K562 (cell line): ENCODE measurements around the gene MRAS. TPM values are rescaled to one million over a fixed set of nuclear protein-coding genes. Genes with fewer than 3 reads are reported as not detected.

Experiments used
- ATAC-seq: fragments of 200-7000 bp; cut with Tn5 transposase; 3 replicates; pipeline ENCODE4 v1.9.1; 2020; ENCODE audit warnings: moderate library complexity
- BruUV-seq: library from RNA; stranded (reverse); fragments of 400-500 nt; replicated peaks from 2 replicates; lab custom pipeline; 2021; lab: Mats Ljungman, UMichigan
- CTCF ChIA-PET: fragments of 300-600 bp; formaldehyde crosslinking; extraction: SDS; loops from one replicate; lab custom pipeline; 2021; ENCODE audit warnings: low intra/inter-chr PET ratio; lab: Yijun Ruan, JAX
- POLR2A ChIA-PET: fragments of 300-600, 350-650 bp; sonication (Branson Sonifier 250); formaldehyde crosslinking; extraction: SDS; loops from one replicate; lab custom pipeline; 2021; ENCODE audit warnings: antibody characterized with exemption, inconsistent platforms; lab: Yijun Ruan, JAX
- DNase-seq, 4 experiments: peaks; one replicate each; pipeline versions ENCODE4 v3.0.0 to v3.0.0-alpha.2; 2011 to 2018; ENCODE audit warnings: low spot score in 3 of 4, mixed read lengths in 3 of 4; ENCODE audit errors: extremely low read depth in 1 of 4
- FAIRE-seq: peaks from 2 replicates; lab custom pipeline; 2011; peaks lifted over from hg19 to GRCh38; lab: Jason Lieb, UNC
- H2AFZ ChIP-seq: 2 replicates; pipeline ENCODE4 v1.6.0; 2011; ENCODE audit warnings: low read depth, low read length, control low read depth, inconsistent platforms
- H3K27ac ChIP-seq: fragments of 200-600 bp; 3 replicates; pipeline ENCODE4 v1.8.0; 2011; ENCODE audit warnings: low read depth, mild to moderate bottlenecking, control low read depth, inconsistent platforms, low read length, moderate library complexity, mixed read lengths; ENCODE audit errors: extremely low read depth
- H3K27me3 ChIP-seq, 2 experiments: fragments of 300-600 bp in 1 of 2; 2 replicates in 1 of 2; 3 replicates in 1 of 2; pipeline versions ENCODE4 v1.6.0 to v1.8.0; 2011; ENCODE audit warnings: inconsistent platforms in 2 of 2, low read length in 2 of 2, mild to moderate bottlenecking in 1 of 2, mixed read lengths in 1 of 2, moderate library complexity in 1 of 2; ENCODE audit not compliant: control insufficient read depth in 2 of 2, insufficient read depth in 2 of 2
- H3K36me3 ChIP-seq: fragments of 300-600 bp; 3 replicates; pipeline ENCODE4 v1.8.0; 2011; ENCODE audit warnings: mild to moderate bottlenecking, low read length, inconsistent platforms; ENCODE audit not compliant: control insufficient read depth, insufficient read depth
- H3K4me1 ChIP-seq, 2 experiments: fragments of 200-600 bp in 1 of 2; replicated peaks in 1 of 2; 2 replicates in 1 of 2; 3 replicates in 1 of 2; pipeline versions ENCODE4 v1.5.1 to v1.8.0; 2011; ENCODE audit warnings: inconsistent platforms in 2 of 2, low read length in 2 of 2, mild to moderate bottlenecking in 1 of 2, mixed read lengths in 1 of 2, moderate library complexity in 1 of 2; ENCODE audit not compliant: control insufficient read depth in 2 of 2, insufficient read depth in 2 of 2
- H3K4me2 ChIP-seq: 2 replicates; pipeline ENCODE4 v1.6.1; 2011; ENCODE audit warnings: low read length, control low read depth, inconsistent platforms, mixed read lengths; ENCODE audit not compliant: insufficient read depth
- H3K4me3 ChIP-seq: fragments of 200-600 bp; sonication (generic), shearing (Covaris generic); 2 replicates; pipeline ENCODE4 v1.5.1; 2016; ENCODE audit warnings: control low read depth, inconsistent platforms
- H3K79me2 ChIP-seq: fragments of 200-600 bp; 3 replicates; pipeline ENCODE4 v1.8.0; 2011; ENCODE audit warnings: low read length, inconsistent platforms; ENCODE audit not compliant: control insufficient read depth, insufficient read depth
- H3K9ac ChIP-seq, 2 experiments: 2 replicates each; pipeline versions ENCODE4 v1.6.0 to v1.6.1; 2011; ENCODE audit warnings: low read depth in 2 of 2, low read length in 2 of 2, control low read depth in 1 of 2, inconsistent platforms in 1 of 2, mild to moderate bottlenecking in 1 of 2, mixed read lengths in 1 of 2; ENCODE audit not compliant: insufficient read depth in 1 of 2
- H3K9me1 ChIP-seq: one replicate; pipeline ENCODE4 v1.6.0; 2011; ENCODE audit warnings: inconsistent platforms, mild to moderate bottlenecking, low read length, moderate library complexity; ENCODE audit not compliant: control insufficient read depth, insufficient read depth
- H3K9me3 ChIP-seq: replicated peaks from 2 replicates; pipeline ENCODE4 v1.5.1; 2011; ENCODE audit warnings: low read depth, low read length, inconsistent platforms; ENCODE audit not compliant: control insufficient read depth, insufficient read depth
- H4K20me1 ChIP-seq: replicated peaks from 2 replicates; pipeline ENCODE4 v1.6.1; 2011; ENCODE audit warnings: low read length, inconsistent platforms, mixed read lengths; ENCODE audit not compliant: control insufficient read depth, insufficient read depth
- BRCA1 ChIP-seq, 2 experiments: fragments of 450-650 bp in 1 of 2; sonication (generic) in 1 of 2; formaldehyde crosslinking in 1 of 2; IDR thresholded peaks; 2 replicates each; pipeline versions ENCODE4 v1.5.0 to v1.6.1; 2017 to 2020; ENCODE audit warnings: mild to moderate bottlenecking in 1 of 2, missing genetic modification reagents in 1 of 2
- CREB1 ChIP-seq, 2 experiments: sonication (generic) in 1 of 2; formaldehyde crosslinking in 1 of 2; IDR thresholded peaks; 2 replicates each; pipeline versions ENCODE4 v1.6.1 to v1.8.0; 2012 to 2022; ENCODE audit warnings: inconsistent platforms in 1 of 2, mild to moderate bottlenecking in 1 of 2, missing genetic modification reagents in 1 of 2, moderate library complexity in 1 of 2
- FOXJ2 ChIP-seq: fragments of 200-800 bp; sonication (Bioruptor generic); IDR thresholded peaks from 2 replicates; pipeline ENCODE4 v1.6.1; 2016; ENCODE audit warnings: missing genetic modification characterization, missing compliant biosample characterization
- MLLT1 ChIP-seq, 2 experiments: fragments of 450-650 bp; IDR thresholded peaks; 2 replicates each; pipeline ENCODE4 v1.6.1; 2016
- SAFB2 ChIP-seq: fragments of 200-400 bp; formaldehyde crosslinking; IDR thresholded peaks from 2 replicates; pipeline ENCODE4 v1.6.1; 2018; ENCODE audit warnings: borderline replicate concordance, low read length, low read depth, moderate library complexity; ENCODE audit not compliant: severe bottlenecking
- THRB ChIP-seq: fragments of 450-650 bp; formaldehyde crosslinking; conservative IDR thresholded peaks from 2 replicates; pipeline ENCODE4 v1.4.0; 2022; ENCODE audit warnings: mild to moderate bottlenecking, missing genetic modification characterization
- WGBS: fragments of 100-300 bp; shearing (Covaris generic); methylation state at CpG from one replicate; pipeline ENCODE4 v1.1.6; 2016; ENCODE audit warnings: low coverage, mixed read lengths; ENCODE audit not compliant: insufficient coverage; ENCODE audit errors: missing lambda C conversion rate; 5-methylcytosine and 5-hydroxymethylcytosine counted together
- in situ Hi-C: fragments of 300-500 bp; cut with MboI; formaldehyde crosslinking; loops from 4 replicates; pipeline ENCODE4 v1.15.0; 2018; ENCODE audit warnings: inconsistent platforms, mixed read lengths
- intact Hi-C: fragments of 100-400 bp; cut with micrococcal nuclease; formaldehyde crosslinking; loops from 2 replicates; pipeline ENCODE4 v1.14.2; 2022
- polyA plus RNA-seq, 8 experiments: library from polyadenylated mRNA; depleted of rRNA in 4 of 8; stranded (reverse) in 5 of 8; unstranded in 3 of 8; fragments of >200 nt; fragmentation: Nextera tagmentation in 2 of 8; fragmentation: Illumina TruSeq in 1 of 8; extraction: Ambion mirVana in 2 of 8; extraction: Trizol in 1 of 8; gene quantifications; 2 replicates each; pipeline versions ENCODE4 v1.2.1 to v1.2.3, GENCODE V29; 2011 to 2014; ENCODE audit warnings: inconsistent platforms in 1 of 8, missing spikeins in 1 of 8
- total RNA-seq, 7 experiments: library from RNA; depleted of rRNA in 6 of 7; stranded (reverse); fragments of >200 nt in 6 of 7; fragmentation: Illumina TruSeq in 2 of 7; extraction: Trizol in 2 of 7; gene quantifications; 2 replicates each; pipeline versions ENCODE4 v1.2.1 to v1.2.3, GENCODE V29; 2011 to 2021; ENCODE audit warnings: low replicate concordance in 1 of 7
- TF ChIP-seq, protein P1 (sequence below): sonication (generic); formaldehyde crosslinking; IDR thresholded peaks from 2 replicates; pipeline ENCODE4 v1.8.0; 2022; ENCODE audit warnings: mild to moderate bottlenecking, missing genetic modification reagents
- TF ChIP-seq, protein P2 (sequence below): fragments of 450-650 bp; IDR thresholded peaks from 2 replicates; pipeline ENCODE4 v1.6.1; 2018; ENCODE audit warnings: mild to moderate bottlenecking, low read depth; ENCODE audit not compliant: partially characterized antibody
- TF ChIP-seq, protein P3 (sequence below): sonication (generic); formaldehyde crosslinking; IDR thresholded peaks from 2 replicates; pipeline ENCODE4 v1.8.1; 2023; ENCODE audit warnings: mild to moderate bottlenecking, missing genetic modification reagents, moderate library complexity
- TF ChIP-seq, protein P4 (sequence below): fragments of 250-450 bp; sonication (Bioruptor Pico); IDR thresholded peaks from 2 replicates; pipeline ENCODE4 v1.9.0; 2021; ENCODE audit warnings: mild to moderate bottlenecking, inconsistent platforms

Gene MRAS
- total and polyA plus RNA-seq, 9 of the 15 experiments (the other 6 are each of a cell fraction or from before 2014, with no cell fraction given) = 1.5 to 10.0 (median 5.0) TPM

- H3K27me3 ChIP-seq = peaks cover 0 to 11% of the 10 kb centered on the region in 2 experiments; a peak in 2 of 5 replicates
- no peak for FAIRE-seq
- no peaks in the 10 kb centered on the region for H3K9me1 ChIP-seq
- no peak overlapping the region for H3K9ac ChIP-seq
- H3K4me2 ChIP-seq = no peak overlapping the region
- no peaks in the 10 kb centered on the region for H3K79me2 ChIP-seq
- 0% methylated on average over 2 of the region's 2 CpGs for WGBS
- no peak overlapping the region for H3K4me3 ChIP-seq
- CTCF ChIA-PET = no interaction called here
- POLR2A ChIA-PET = no interaction called here
- H2AFZ ChIP-seq = no peak overlapping the region
- TF ChIP-seq FOXJ2 (tag) (no peak), CREB1 (IDR thresholded peaks at IDR 0.05) (no peak), CREB1 (CRISPR knock-in tag; IDR thresholded peaks at IDR 0.05) (no peak), MLLT1 (IDR thresholded peaks at IDR 0.05) (no peak), BRCA1 (IDR thresholded peaks at IDR 0.05) (no peak), BRCA1 (CRISPR knock-in tag; IDR thresholded peaks at IDR 0.05) (no peak), THRB (CRISPR knock-in tag) (no peak), SAFB2 (no peak)
- TF ChIP-seq, protein P1, sequence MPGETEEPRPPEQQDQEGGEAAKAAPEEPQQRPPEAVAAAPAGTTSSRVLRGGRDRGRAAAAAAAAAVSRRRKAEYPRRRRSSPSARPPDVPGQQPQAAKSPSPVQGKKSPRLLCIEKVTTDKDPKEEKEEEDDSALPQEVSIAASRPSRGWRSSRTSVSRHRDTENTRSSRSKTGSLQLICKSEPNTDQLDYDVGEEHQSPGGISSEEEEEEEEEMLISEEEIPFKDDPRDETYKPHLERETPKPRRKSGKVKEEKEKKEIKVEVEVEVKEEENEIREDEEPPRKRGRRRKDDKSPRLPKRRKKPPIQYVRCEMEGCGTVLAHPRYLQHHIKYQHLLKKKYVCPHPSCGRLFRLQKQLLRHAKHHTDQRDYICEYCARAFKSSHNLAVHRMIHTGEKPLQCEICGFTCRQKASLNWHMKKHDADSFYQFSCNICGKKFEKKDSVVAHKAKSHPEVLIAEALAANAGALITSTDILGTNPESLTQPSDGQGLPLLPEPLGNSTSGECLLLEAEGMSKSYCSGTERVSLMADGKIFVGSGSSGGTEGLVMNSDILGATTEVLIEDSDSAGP (CRISPR knock-in tag) = no peak
- TF ChIP-seq, protein P2, sequence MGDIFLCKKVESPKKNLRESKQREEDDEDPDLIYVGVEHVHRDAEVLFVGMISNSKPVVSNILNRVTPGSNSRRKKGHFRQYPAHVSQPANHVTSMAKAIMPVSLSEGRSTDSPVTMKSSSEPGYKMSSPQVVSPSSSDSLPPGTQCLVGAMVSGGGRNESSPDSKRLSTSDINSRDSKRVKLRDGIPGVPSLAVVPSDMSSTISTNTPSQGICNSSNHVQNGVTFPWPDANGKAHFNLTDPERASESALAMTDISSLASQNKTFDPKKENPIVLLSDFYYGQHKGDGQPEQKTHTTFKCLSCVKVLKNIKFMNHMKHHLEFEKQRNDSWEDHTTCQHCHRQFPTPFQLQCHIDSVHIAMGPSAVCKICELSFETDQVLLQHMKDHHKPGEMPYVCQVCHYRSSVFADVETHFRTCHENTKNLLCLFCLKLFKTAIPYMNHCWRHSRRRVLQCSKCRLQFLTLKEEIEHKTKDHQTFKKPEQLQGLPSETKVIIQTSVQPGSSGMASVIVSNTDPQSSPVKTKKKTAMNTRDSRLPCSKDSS = no peak
- TF ChIP-seq, protein P3, sequence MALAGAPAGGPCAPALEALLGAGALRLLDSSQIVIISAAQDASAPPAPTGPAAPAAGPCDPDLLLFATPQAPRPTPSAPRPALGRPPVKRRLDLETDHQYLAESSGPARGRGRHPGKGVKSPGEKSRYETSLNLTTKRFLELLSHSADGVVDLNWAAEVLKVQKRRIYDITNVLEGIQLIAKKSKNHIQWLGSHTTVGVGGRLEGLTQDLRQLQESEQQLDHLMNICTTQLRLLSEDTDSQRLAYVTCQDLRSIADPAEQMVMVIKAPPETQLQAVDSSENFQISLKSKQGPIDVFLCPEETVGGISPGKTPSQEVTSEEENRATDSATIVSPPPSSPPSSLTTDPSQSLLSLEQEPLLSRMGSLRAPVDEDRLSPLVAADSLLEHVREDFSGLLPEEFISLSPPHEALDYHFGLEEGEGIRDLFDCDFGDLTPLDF = no peak
- TF ChIP-seq, protein P4, sequence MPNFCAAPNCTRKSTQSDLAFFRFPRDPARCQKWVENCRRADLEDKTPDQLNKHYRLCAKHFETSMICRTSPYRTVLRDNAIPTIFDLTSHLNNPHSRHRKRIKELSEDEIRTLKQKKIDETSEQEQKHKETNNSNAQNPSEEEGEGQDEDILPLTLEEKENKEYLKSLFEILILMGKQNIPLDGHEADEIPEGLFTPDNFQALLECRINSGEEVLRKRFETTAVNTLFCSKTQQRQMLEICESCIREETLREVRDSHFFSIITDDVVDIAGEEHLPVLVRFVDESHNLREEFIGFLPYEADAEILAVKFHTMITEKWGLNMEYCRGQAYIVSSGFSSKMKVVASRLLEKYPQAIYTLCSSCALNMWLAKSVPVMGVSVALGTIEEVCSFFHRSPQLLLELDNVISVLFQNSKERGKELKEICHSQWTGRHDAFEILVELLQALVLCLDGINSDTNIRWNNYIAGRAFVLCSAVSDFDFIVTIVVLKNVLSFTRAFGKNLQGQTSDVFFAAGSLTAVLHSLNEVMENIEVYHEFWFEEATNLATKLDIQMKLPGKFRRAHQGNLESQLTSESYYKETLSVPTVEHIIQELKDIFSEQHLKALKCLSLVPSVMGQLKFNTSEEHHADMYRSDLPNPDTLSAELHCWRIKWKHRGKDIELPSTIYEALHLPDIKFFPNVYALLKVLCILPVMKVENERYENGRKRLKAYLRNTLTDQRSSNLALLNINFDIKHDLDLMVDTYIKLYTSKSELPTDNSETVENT (CRISPR knock-in tag) = no peak
- in situ Hi-C loops = no loop called here
- no peaks in the 10 kb centered on the region for H4K20me1 ChIP-seq
- H3K36me3 ChIP-seq = no peaks in the 10 kb centered on the region
- intact Hi-C loops = loop anchor here (5.0 kb wide), 1 partner anchor 74 kb away; no protein-coding TSS in a partner anchor
- no peaks in the 10 kb centered on the region for H3K9me3 ChIP-seq
- no peak for ATAC-seq
- DNase-seq = no peak
- H3K4me1 ChIP-seq = peaks cover 5 to 12% of the 10 kb centered on the region in 2 experiments; a peak in 3 of 5 replicates
- BruUV-seq = no TSS peak
- no peak overlapping the region for H3K27ac ChIP-seq
Observed at GRCh38 chr3:138406606-138407005, 58.2 kb downstream of the MRAS start.
